Bronchial epithelial cell (primary cell): ENCODE data around the gene ROS1. TPM values are rescaled to one million over a fixed set of nuclear protein-coding genes. Genes with fewer than 3 reads are reported as not detected.

Source experiments
- DNase-seq: peaks from one replicate; pipeline ENCODE4 v3.0.0-alpha.2; 2010; ENCODE audit warnings: low read depth
- FAIRE-seq: peaks from 2 replicates; lab custom pipeline; 2011; peaks lifted over from hg19 to GRCh38; lab: Jason Lieb, UNC
- H3K27me3 ChIP-seq: 2 replicates; pipeline ENCODE4 v1.5.1; 2011; ENCODE audit warnings: low read length; ENCODE audit not compliant: control insufficient read depth, insufficient read depth
- H3K36me3 ChIP-seq: 2 replicates; pipeline ENCODE4 v1.5.1; 2011; ENCODE audit warnings: low read length; ENCODE audit not compliant: control insufficient read depth, insufficient read depth
- H3K4me3 ChIP-seq: 2 replicates; pipeline ENCODE4 v1.5.1; 2011; ENCODE audit warnings: mild to moderate bottlenecking, low read depth, low read length, control low read depth
- CTCF ChIP-seq: IDR thresholded peaks from 2 replicates; pipeline ENCODE4 v1.5.1; 2011; ENCODE audit warnings: mild to moderate bottlenecking, moderate library complexity, low read length, control low read depth, inconsistent platforms; ENCODE audit not compliant: insufficient read depth, severe bottlenecking
- total RNA-seq: library from RNA; depleted of rRNA; stranded (reverse); fragments of >200 nt; gene quantifications from 2 replicates; pipeline ENCODE4 v1.2.1, GENCODE V29; 2014

ROS1 gene
- total RNA-seq, 1 donor from 2014 or later: 0.26 TPM

GRCh38 chr6:117467876-117468275 is 42.1 kb upstream of the ROS1 start:
- FAIRE-seq: no peak

GRCh38 chr6:117465691-117466090 is 39.9 kb upstream of the ROS1 start:
- Histone ChIP-seq H3K36me3 (no peaks in the 10 kb centered on the region), H3K4me3 (no peak overlapping the region), H3K27me3 (no peaks in the 10 kb centered on the region)
- no peak for TF ChIP-seq CTCF
- FAIRE-seq (no peak), DNase-seq (no peak)

More at GRCh38 chr6:117467876-117468275, 42.1 kb upstream of the ROS1 start:
- Histone ChIP-seq H3K36me3 (no peaks in the 10 kb centered on the region), H3K4me3 (no peak overlapping the region), H3K27me3 (no peaks in the 10 kb centered on the region)
- DNase-seq: no peak
- TF ChIP-seq CTCF: no peak

GRCh38 chr6:117464700-117465099 is 39.0 kb upstream of the ROS1 start:
- Histone ChIP-seq H3K36me3 (no peaks in the 10 kb centered on the region), H3K4me3 (no peak overlapping the region), H3K27me3 (no peaks in the 10 kb centered on the region)
- FAIRE-seq (no peak), DNase-seq (no peak)
- TF ChIP-seq CTCF: no peak

- TF ChIP-seq CTCF: no peak
- no peaks in the 10 kb centered on the region for H3K36me3 ChIP-seq
- no peaks in the 10 kb centered on the region for H3K27me3 ChIP-seq
- DNase-seq: peak; percentile 88
- peak; percentile 62 for FAIRE-seq
- H3K4me3 ChIP-seq: no peak overlapping the region
Measured at GRCh38 chr6:117463762-117464665, 38.3 kb upstream of the ROS1 start.

GRCh38 chr6:117459204-117459944 is 33.6 kb upstream of the ROS1 start:
- H3K4me3 ChIP-seq: no peak overlapping the region
- no peak for TF ChIP-seq CTCF
- FAIRE-seq (no peak), DNase-seq (no peak)
- H3K36me3 ChIP-seq: no peaks in the 10 kb centered on the region
- no peaks in the 10 kb centered on the region for H3K27me3 ChIP-seq
